HG03342 (cell line): ENCODE results near the gene OS9.

Source experiments
- ATAC-seq: cut with Tn5 transposase; IDR thresholded peaks from one replicate; pipeline ENCODE4 v1.9.1; 2021; ENCODE audit warnings: mild to moderate bottlenecking, moderate library complexity; ENCODE audit not compliant: unreplicated experiment

Gene OS9

DNA sequence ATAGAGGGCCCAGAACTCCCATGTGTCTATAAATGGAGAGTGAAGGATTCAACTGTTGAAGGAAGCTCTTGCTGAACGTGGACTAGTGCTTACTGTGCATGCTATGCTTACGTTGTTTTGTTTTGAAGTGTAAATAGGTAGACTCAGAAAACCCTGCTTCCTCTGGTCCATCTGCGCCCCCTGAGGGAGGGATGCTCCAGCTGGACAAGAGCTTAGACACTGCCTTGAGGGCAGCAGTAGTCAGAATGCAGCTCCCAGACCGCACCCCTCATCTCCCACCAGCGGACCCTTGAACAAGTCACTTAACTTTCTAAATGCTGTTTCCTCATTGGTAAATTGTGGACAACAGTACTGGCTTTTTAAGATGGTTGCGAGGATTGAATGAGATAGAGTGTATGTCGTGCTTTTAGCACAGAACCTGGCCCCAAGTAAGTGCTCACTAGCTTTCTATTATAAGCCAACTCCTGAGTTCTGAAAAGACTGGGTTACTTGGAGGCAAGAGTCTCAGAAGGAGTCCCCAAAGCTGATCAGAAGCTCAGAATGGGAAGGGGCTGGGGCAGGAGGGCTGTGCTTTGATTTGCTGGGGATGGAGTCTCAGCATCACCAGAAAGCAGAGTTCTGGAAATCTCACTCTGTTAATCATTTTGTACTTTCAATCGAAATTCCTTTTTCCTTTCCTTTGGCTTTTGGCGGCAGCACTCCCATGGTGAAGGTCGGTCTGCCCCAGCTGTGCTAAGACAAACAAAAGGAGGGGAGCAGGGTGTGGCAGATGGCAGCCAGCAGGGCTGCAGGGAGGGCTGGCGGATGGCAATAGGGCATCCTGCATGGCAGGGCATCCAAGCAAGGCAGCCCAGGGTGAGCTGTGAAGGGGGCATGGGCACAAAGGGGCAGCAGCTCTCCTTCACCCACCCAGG is 29.0 kb downstream of the OS9 start:
- ATAC-seq, result no peak

DNA sequence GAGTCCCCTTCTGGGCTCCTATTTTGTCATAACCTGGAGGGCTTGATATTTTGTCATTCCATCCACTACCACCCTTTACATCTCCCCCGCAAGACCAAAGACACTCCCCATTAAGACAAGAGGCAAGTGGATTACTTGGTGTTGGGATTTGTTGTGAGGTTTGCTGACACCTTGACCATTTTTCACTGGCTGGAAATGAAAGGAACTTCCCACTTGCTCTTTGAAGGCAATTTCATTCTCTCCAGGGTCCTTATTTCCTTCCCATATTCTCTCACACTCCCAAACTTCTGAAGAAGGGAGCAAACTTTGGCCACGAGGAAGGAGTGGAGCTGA is 29.7 kb downstream of the OS9 start:
- no peak for ATAC-seq

DNA sequence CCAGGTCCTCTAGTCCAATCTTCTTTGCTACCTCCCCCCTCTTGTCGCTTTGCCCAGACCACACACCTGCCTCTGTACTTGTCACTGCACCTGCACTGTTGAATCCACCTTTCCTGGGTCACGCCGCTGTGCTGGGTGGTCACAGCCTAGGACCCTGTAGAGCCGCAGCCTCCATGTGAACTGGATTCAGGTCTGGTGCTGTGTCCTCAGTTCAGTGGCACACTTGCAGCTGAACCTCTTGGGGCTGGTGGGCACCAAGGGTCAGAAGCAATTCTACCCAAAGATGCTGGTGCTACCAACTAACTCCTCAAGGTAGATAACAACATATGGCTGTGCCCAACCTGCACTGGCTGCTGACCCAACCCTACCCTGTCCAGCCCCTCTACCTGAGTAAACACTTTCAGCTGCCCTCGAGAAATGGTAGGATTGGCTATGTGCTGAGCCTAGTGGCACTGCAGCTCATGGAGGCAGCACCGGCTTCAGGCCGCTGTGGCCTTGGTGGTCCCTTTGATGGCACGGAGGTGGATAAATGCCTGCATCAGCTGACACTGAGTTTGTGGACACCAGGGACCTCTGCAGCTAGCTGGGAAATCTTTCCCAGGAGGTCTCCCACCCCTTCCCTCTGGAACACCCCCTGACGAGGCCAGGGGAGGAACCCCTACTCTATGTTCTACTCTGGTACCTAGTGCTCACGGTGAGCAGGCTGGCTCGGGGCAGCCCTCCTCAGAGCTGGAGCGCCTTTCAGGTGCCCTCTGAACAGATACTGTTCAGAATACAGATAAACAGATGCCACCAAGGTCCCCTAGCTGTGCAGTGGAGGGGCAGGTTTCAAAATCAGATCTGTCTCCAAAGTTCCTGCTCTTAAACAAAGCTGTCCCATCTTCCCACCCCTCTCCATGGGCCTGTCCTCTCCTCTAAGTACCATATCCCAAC is 30.3 kb downstream of the OS9 start:
- ATAC-seq, result no peak

DNA sequence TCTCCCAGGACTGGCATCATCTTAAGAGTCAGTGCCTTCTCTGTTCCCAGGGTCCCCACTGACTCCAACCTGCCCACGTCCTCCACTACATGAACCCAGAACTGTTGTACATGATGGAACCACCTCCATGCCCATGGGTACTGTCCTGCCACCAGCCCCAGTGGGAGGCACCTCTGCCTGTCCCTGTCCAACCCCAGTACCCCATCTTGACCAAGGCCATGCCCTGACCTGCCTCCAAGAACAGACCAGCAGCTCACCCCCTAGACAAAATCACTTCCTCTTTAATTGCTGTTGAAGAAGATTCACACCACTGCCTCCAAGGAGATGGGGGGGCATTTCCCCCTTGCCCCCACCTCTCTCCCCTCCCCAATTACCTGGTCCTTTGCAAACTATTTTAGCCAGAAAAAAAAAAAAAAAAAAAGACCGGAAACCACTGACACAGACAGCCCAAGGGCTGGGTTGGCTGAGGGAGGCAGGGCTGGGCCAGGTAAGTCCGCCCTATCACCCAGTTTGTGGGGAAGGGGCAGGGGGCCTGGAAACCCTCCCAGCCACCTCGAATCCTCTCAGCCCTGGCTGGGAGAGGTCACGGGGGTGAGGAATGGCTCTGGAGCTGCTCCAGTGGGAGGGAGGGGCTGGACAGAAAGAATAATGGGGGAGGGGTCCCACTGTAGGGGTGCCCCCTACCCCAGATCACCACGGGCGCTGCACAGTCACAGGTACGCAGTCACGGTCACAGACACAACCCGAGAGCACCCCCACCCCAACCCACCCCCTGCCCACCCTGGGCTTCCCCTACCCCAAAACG is 31.2 kb downstream of the OS9 start:
- no peak for ATAC-seq

DNA sequence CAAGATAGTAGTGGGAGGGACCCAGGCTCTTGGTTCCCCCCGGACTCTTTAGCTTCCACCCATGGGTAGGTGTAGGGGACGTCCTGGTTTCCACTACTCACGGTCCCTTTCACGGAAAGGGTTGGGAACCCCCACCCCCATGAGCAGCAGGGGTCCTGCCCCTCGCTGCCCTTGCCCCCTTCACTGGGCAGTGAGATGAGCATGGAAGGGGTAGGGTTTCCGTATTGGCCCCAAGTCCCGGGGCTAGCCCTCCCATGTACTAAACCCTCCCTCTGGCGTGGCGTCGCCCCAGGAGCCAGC is 31.9 kb downstream of the OS9 start:
- ATAC-seq, result no peak

DNA sequence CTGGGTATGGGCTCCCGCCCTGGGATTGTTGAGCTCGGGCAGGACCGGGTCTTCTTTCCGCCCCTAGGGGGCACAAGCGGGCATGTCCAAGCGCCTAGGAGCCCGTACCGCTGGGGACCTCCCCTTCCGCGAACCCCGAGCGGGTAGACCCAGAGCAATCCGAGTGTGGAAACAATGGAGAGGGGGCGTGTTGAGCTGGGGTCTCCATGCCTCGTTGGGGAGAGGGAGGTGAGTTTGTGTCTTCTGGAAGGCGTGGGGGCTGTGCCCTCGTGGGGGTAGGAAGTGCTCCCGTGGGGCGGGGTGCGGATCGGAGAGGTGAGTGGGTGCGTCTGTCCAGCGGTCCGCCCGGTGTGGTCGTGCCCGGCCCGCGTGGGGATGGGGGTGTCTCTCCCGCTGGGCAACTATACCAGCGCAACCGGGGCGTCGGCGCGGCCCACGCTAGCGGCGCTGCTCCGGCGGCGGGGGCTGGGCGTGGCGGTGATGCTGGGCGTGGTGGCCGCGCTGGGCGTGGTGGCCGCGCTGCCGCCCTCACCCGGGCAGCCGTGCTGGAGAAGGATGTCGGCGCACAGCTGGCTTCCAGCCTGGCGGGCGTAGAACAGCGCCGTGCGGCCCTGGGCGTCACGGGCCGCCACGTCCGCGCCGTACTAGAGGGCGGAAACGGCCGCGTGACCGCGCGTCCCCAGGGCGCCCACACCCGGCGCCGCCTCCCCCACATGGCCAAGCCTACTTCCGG is 32.4 kb downstream of the OS9 start:
- no peak for ATAC-seq

DNA sequence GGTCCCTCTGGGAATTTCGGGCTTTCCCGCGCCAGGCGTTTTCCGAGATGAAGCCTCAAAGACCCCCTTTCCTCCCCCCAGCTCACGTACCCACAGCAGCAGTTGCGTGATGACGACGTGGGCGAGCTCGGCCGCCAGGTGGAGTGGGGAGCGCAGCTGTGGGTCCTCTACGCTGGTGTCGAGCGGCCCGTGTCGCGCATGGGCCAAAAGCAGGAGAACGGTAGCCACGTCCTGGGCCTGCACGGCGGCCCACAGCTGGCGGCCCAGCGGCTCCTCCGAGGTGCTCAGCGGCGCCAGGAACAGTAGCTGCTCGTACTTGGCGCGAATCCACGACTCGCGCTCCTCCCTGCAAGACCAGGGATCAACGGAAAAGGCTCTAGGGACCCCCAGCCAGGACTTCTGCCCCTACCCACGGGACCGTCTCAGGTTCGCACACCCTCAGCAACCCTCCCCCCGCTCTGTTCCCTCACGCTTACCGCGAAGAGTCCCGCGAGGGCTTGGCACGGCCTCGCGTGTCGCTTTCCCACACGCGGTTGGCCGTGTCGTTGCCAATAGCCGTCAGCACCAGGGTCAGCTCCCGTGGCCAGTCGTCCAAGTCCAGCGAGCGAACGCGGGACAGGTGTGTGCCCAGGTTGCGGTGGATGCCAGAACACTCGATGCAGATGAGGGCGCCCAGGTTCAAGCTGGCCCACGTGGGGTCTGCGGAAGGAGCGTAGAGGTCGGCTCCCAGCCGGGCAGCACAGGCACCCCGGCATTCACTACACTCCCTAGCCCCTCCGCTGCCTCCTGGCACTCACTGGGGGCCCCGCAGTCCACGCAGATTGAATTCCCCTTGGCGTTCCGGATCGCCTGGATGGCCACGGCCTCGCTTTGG is 33.2 kb downstream of the OS9 start:
- ATAC-seq, result no peak

DNA sequence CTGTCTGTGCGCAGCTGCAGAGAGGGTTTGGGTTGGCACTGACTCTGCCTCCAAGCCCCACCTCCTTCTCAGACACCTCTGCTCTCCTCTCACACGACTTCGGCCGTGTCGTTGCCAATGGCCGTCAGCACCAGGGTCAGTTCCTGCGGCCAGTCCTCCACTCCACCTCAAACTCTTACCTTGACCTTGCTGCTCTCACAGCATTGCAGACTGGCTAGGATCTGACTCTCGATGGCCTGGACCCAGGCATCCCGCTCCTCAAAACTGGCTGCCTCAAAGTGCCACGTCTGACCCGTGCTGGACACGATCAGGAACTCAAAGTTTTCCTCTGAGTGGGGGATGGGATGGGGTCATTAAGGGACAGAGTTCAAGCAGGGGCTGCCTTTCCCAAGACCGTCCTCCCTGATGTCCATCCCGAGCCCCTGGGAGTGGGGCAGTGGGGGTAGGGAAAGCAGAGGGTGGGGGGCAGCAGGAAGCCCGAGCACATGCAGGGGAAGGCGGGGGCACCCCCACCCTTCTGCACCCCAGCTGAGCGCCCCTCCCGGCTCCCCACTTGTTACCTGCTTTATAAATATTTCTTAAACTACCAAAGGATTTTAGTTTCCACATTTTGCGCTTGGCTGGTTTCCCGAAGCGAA is 33.9 kb downstream of the OS9 start:
- ATAC-seq, result no peak

DNA sequence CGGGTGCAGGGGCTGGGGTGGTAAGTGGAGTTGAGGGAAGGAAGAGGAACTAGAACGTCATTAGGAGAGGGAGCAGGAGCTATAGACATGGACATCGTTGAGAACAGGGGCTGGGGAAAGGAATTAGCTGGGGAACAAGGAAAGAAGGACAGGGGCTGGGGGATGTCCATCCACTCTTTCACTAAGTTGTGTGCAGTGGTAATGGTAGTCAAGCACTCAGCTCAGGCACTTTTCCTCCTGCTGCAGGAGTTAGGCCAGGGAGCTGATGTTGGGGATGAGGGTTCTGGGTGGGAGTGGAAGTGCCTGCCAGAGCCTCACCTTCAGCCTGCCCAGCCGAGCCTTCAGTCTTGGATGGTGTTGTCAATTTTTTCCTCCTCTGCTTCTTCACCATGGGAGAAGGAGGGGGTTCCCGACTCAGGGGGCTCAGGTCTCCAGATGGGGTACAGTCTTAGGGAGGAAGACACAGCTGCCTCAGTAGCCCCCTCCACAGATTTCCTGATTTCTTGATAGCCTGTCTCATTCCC is 35.5 kb downstream of the OS9 start:
- ATAC-seq, result no peak

DNA sequence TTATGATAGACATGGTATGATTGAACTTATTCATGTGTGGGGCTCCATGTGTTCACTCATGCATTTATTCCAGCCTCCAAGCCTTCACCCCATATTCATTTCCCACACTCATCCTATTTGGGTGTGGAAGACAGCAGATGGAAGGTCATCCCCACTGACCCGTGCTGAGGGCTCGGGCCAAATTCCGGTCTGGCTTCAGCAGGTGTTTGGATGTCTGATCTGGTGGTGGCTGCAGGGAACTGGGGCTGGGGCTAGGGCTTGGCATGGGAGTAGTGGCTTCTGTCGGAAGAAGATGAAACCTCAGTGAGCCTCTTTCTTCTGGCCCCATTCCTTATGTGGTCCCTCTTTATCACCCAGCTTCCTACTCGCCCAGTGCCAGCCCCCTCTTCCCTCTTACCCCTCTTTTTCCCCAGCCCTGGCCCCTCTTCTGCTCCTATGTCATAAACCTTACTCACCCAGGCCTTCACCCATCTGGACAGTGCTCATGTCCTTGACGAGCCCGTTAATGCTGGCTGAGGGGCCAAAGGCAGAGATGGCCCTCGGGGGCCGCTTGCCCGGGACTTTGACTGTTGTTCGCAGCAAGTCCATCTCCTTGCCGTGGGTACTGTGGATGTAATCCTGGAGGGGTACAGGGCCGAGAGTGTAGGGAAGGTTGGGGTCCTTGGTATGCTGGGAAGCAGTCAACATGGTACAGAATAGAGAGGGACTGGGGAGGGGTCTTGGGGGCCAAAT is 36.6 kb downstream of the OS9 start:
- no peak for ATAC-seq

DNA sequence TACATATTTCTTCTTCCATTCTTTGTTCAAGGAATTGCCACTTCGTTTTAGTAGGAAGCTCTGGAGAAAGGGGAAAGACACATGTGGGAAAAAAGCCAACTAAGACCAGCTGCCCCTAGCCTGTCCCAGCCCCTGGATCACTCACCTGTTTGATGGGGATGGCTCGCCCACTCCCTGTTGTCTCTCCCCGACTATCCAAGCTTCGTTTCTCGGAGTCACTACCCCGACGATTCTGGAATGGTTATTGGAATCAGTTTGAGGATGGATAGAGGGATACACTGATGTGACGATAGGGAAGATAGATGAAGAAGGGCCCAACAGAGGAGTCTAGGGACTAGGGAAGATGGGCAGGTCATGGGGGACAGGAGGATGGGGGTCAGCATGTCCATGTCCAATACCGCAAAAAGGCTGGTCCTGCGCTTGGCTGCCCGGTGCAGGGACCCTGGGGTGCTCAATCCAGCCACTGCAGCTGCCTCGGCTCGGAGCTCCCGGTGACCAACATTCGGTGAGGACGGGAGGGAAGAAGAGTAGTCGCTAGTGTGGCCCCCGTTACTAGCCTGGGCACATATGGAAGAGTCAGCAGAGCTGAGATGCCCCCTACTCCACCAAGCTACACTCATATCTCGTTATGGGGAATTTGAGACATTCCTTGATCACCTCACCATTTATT is 37.6 kb downstream of the OS9 start:
- no peak for ATAC-seq

DNA sequence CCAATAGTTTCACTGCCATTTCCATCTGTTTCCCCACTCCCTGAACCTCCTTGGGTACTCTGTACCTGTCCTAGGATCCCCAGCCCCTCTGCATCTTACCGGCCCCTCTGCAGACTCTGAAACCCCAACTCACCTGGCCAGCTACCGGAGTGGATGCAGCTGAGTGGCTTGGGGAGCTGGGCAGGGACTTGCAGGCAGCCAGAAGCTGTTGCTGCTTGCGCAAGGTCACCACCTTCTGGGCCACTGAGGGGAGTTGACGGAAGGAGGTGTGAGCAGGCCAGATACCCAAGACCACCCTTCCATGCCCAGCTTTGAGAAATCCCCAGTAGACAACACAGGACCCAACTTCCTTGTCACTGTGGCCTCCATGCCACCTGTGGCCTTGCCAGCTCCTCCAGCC is 38.3 kb downstream of the OS9 start:
- ATAC-seq, result no peak

DNA sequence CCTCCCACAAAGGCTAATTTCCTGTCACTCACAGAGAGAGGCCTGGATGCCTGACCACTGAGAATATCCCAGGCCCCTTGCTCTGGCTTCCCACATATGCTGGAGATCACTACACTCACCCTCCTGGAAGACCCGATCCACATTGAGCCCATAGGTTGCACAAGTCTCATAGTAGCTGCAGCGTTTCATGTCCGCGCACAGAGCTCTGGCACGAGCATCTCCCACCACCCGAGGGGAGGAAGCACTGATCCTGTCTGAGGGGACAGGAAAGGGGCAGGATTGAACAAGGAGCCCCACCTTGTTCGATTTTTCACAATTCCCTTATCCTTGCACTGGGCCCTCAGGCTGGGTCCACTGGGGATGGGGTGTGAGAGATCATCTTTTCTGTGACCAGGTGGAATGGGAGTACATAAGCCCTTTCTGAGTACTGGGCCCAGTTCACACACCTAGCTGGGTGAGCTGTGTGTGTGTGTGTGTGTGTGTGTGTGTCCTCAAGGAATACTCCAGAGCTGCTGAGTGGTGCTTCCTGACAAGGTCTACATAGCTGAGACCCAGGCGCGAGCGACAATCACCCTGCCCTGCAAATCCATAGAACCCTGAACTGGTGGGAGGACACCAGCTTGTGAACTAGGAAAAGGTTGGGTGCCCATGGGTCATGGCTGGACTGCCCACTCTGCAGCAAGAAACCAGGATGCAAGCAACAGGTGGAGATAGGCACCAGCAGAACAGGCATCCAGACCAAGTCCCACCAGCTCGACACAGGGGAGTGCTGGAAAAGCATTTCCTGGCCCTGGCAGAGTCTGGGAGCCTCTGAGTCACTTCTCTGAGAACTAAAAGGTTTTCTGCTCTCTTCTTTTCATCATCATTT is 39.0 kb downstream of the OS9 start:
- no peak for ATAC-seq

DNA sequence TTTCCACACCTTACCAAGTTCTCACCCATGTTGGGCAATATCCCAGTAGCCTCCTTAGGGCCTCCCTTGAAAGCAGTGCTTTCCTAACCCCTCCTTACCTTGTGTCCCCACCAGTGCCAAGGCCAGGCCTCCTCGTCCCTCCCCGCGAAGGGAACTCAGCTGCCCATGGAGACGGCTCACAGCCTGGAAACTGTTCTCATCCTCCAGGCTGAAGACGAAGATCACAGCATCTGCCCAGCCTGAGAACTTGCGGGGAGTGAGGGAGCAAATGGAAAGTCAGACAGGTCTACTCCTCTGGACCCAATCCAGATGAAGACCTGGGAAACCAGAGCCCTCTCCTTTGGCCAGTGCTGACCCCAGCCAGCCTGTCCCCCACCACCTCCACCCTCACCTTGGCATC is 40.0 kb downstream of the OS9 start:
- no peak for ATAC-seq

DNA sequence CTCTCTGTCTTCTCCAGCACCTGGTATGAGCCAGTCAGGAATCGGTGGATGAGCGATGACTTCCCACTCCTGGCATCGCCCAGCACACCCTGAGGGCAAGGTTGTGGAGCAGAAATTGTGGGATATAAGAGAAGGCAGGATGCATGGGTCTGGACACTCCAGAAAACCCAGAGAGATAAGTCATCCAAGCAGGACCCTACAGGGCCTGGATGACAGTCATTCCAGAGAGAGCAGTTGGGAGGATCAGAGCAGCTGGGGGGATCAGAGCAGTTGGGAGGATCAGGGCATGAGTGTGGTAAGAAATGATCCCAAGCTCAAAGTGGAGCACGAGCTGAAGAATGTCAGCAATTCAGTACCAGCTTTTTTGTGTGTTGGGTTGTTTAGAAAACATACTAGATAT is 40.7 kb downstream of the OS9 start:
- no peak for ATAC-seq

DNA sequence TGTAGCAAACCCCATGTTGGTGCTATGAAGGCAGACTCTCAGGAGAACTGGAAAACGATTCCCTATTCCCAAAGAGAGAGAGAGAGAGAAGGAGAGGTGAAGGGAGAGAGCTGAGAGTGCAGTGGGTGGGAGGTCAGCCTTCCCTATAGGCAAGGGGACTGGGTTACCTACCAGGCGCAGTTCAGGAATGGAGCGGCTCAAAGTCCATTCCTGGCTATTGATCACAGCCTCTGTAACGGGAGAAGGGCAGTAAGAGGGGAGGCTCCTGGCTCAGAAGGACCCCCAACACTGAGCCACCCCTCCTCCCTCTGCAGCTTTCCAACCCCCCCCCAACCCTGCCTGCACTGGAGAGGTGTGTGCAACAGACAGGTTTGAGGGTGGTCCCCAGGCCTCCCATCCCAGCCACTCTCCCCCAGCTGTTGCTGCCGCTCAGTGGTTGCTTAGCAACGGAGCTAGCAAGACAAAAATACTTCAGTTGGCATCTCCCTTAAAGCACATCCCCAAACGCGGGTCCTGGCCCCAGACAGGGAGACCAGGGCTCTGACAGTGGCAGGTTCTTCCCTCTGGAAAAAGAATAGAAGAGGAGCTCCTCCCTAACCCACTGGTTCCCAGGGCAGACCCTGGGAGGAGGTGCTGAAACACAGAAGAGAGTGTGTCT is 41.4 kb downstream of the OS9 start:
- ATAC-seq, result no peak
